Upper lobe of left lung (tissue), 4 donors: ENCODE data around the gene INPP4B.

ENCODE experiments used
- CTCF ChIP-seq, 6 experiments: fragments of 450-650 bp in 4 of 6; fragments of 200-600 bp in 2 of 6; sonication (generic) in 2 of 6; IDR thresholded peaks; one replicate each; pipeline ENCODE4 v1.5.1; 2016 to 2019; ENCODE audit warnings: antibody characterized with exemption in 6 of 6
- EP300 ChIP-seq, 4 donors: sonication (generic); formaldehyde crosslinking; IDR thresholded peaks; one replicate each; pipeline ENCODE4 v1.5.1; 2017; ENCODE audit warnings: antibody characterized with exemption in 4 of 4, control low read depth in 2 of 4

DNA sequence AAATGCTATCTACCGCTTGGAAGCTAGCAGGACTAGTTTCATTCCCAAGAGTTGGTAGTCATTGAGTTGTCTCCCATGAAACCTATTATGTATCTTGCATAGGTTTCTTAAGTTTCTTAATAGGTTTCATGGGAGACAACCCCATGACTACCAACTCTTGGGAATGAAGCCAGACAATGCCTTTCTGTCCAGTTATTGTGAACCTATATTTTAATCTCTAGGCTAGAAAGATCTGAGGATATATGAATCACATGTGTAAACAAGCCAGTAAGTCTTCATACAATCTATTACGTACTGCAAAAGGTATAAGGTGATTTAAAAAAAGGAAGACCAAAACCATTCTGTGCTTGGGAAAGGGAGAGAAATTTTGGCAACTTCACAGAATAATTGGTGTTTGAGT is 162.6 kb downstream of the INPP4B start:
- TF ChIP-seq EP300 (IDR thresholded peaks at IDR 0.05) (no peak), CTCF (IDR thresholded peaks at IDR 0.05) (no peak)
